RWPE2 (cell line): ENCODE results near the gene MINDY4.

ENCODE experiments used
- ATAC-seq: fragments of 200-7000 bp; cut with Tn5 transposase; 3 replicates; pipeline ENCODE4 v1.9.1; 2021; ENCODE audit warnings: low read depth
- DNase-seq: peaks from one replicate; pipeline ENCODE4 v3.0.0-alpha.2; 2020; ENCODE audit warnings: low spot score
- H3K27ac ChIP-seq: fragments of 450-650 bp; 2 replicates; pipeline ENCODE4 v1.5.1; 2017; ENCODE audit warnings: mild to moderate bottlenecking; ENCODE audit not compliant: poor library complexity, severe bottlenecking
- H3K27me3 ChIP-seq: fragments of 250-450 bp; sonication (Bioruptor Pico); 2 replicates; pipeline ENCODE4 v1.5.1; 2021; ENCODE audit warnings: mild to moderate bottlenecking, moderate library complexity; ENCODE audit not compliant: insufficient read depth, poor library complexity, severe bottlenecking
- H3K36me3 ChIP-seq: fragments of 250-450 bp; sonication (Bioruptor Pico); 2 replicates; pipeline ENCODE4 v1.5.1; 2020; ENCODE audit warnings: low read depth, mild to moderate bottlenecking, moderate library complexity
- H3K4me1 ChIP-seq: fragments of 250-450 bp; sonication (Bioruptor Pico); 2 replicates; pipeline ENCODE4 v1.5.1; 2021; ENCODE audit warnings: mild to moderate bottlenecking, moderate library complexity; ENCODE audit not compliant: insufficient read depth, poor library complexity, severe bottlenecking
- H3K4me3 ChIP-seq: fragments of 250-450 bp; sonication (Bioruptor Pico); 2 replicates; pipeline ENCODE4 v1.5.1; 2021; ENCODE audit warnings: mild to moderate bottlenecking, moderate library complexity; ENCODE audit not compliant: severe bottlenecking
- H3K9me3 ChIP-seq: fragments of 250-450 bp; sonication (Bioruptor Pico); 2 replicates; pipeline ENCODE4 v1.5.1; 2021; ENCODE audit warnings: mild to moderate bottlenecking, moderate library complexity; ENCODE audit not compliant: severe bottlenecking
- TF ChIP-seq, protein P1 (sequence below): fragments of 450-650 bp; IDR thresholded peaks from one replicate; pipeline ENCODE4 v1.5.1; 2017; ENCODE audit warnings: mild to moderate bottlenecking, moderate library complexity; ENCODE audit not compliant: poor library complexity, severe bottlenecking

MINDY4 gene

DNA sequence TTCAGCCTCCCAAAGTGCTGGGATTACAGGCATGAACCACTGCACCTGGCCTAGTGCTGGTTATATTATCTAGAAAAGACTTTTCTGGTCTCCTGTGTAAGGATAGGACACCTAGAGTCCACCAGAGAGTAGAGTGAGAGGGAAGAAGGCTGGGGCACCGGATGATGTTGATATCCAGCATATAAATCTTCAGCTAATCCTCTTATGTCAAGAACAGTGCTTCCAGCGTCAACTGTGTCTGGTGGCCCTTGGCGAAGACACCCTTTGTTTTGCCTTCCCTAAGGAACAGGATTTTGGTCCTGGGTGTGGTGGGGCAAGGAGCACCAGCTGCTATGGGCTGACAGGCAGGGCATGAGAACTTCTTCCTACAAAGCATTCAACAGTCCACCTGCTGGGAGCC lies 35.6 kb upstream of the MINDY4 start:
- Histone ChIP-seq H3K9me3 (no peaks in the 10 kb centered on the region), H3K27ac (no peak overlapping the region), H3K4me1 (no peaks in the 10 kb centered on the region), H3K27me3 (no peaks in the 10 kb centered on the region), H3K4me3 (no peak overlapping the region), H3K36me3 (no peaks in the 10 kb centered on the region)
- DNase-seq (no peak), ATAC-seq (no peak)
- TF ChIP-seq, protein P1, sequence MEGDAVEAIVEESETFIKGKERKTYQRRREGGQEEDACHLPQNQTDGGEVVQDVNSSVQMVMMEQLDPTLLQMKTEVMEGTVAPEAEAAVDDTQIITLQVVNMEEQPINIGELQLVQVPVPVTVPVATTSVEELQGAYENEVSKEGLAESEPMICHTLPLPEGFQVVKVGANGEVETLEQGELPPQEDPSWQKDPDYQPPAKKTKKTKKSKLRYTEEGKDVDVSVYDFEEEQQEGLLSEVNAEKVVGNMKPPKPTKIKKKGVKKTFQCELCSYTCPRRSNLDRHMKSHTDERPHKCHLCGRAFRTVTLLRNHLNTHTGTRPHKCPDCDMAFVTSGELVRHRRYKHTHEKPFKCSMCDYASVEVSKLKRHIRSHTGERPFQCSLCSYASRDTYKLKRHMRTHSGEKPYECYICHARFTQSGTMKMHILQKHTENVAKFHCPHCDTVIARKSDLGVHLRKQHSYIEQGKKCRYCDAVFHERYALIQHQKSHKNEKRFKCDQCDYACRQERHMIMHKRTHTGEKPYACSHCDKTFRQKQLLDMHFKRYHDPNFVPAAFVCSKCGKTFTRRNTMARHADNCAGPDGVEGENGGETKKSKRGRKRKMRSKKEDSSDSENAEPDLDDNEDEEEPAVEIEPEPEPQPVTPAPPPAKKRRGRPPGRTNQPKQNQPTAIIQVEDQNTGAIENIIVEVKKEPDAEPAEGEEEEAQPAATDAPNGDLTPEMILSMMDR = no peak

DNA sequence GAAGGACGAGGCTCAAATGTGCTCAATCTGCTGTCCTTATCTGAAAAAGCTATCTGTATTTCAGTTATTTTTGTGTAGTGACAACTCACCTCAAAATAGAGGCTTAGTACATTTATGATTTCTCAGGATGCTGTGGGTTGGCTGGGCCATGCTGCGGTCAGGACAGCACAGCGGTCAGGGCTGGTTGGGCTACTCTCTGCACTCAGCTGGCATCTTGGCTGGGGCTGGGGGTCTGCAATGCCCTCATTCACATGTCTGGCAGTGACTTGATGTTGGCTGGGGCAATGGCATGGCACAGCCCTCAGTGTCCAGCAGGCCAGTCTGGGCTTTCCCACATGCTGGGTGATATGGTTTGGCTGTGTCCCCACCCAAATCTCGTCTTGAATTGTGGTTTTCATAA lies 34.9 kb upstream of the MINDY4 start:
- Histone ChIP-seq H3K36me3 (no peaks in the 10 kb centered on the region), H3K9me3 (no peaks in the 10 kb centered on the region), H3K4me3 (no peak overlapping the region), H3K27ac (no peak overlapping the region), H3K4me1 (no peaks in the 10 kb centered on the region), H3K27me3 (no peaks in the 10 kb centered on the region)
- DNase-seq = no peak
- ATAC-seq = no peak
- TF ChIP-seq, protein P1 = no peak

GRCh38 chr7:30738026-30738915 lies 32.9 kb upstream of the MINDY4 start:
- TF ChIP-seq, protein P1 = no peak
- no peak overlapping the region for H3K4me3 ChIP-seq
- no peaks in the 10 kb centered on the region for H3K27me3 ChIP-seq
- DNase-seq (no peak), ATAC-seq (no peak)
- no peaks in the 10 kb centered on the region for H3K36me3 ChIP-seq
- no peaks in the 10 kb centered on the region for H3K9me3 ChIP-seq
- H3K27ac ChIP-seq = no peak overlapping the region
- H3K4me1 ChIP-seq = no peaks in the 10 kb centered on the region

GRCh38 chr7:30739691-30740090 lies 31.5 kb upstream of the MINDY4 start:
- ATAC-seq = no peak
- Histone ChIP-seq H3K9me3 (no peaks in the 10 kb centered on the region), H3K4me3 (no peak overlapping the region), H3K36me3 (no peaks in the 10 kb centered on the region), H3K4me1 (no peaks in the 10 kb centered on the region), H3K27me3 (no peaks in the 10 kb centered on the region), H3K27ac (no peak overlapping the region)
- TF ChIP-seq, protein P1 = no peak
- DNase-seq = no peak
